Islet of Langerhans (tissue), 1 donor: ENCODE measurements around the gene HNRNPR.
"Not testable (repeated sequence)": the region's sequence is repeated elsewhere in the genome, so short reads cannot be mapped to it uniquely, and the experiment has no call there.

Experiments used
- FAIRE-seq: peaks from one replicate; lab custom pipeline; 2011; peaks lifted over from hg19 to GRCh38; lab: Jason Lieb, UNC

Gene HNRNPR

GRCh38 chr1:23322770-23323169 lies 21.3 kb downstream of the HNRNPR start:
- FAIRE-seq = no peak

GRCh38 chr1:23310280-23310679 lies 33.8 kb downstream of the HNRNPR start:
- FAIRE-seq = peak; percentile 17

GRCh38 chr1:23304140-23304620 lies 39.9 kb downstream of the HNRNPR start:
- FAIRE-seq = no peak

- FAIRE-seq = no peak
Measured at GRCh38 chr1:23303524-23303923, 40.6 kb downstream of the HNRNPR start.

- no peak for FAIRE-seq
Measured at GRCh38 chr1:23296931-23297330, 47.2 kb downstream of the HNRNPR start.

GRCh38 chr1:23291706-23292105 lies 52.4 kb downstream of the HNRNPR start:
- no peak for FAIRE-seq

- FAIRE-seq = no peak
Measured at GRCh38 chr1:23290836-23291565, 53.1 kb downstream of the HNRNPR start.

- peak; percentile 9 for FAIRE-seq
Measured at GRCh38 chr1:23288671-23289070, 55.4 kb downstream of the HNRNPR start.

- FAIRE-seq = no peak
Measured at GRCh38 chr1:23288201-23288600, 55.9 kb downstream of the HNRNPR start.

- no peak for FAIRE-seq
Measured at GRCh38 chr1:23286401-23286800, 57.7 kb downstream of the HNRNPR start.

- peak; percentile 85 for FAIRE-seq
Measured at GRCh38 chr1:23283667-23284602, 60.1 kb downstream of the HNRNPR start.

GRCh38 chr1:23282957-23283356 lies 61.1 kb downstream of the HNRNPR start:
- no peak for FAIRE-seq

- FAIRE-seq = no peak
Measured at GRCh38 chr1:23278717-23279116, 65.4 kb downstream of the HNRNPR start.

- no peak for FAIRE-seq
Measured at GRCh38 chr1:23276531-23276930, 67.6 kb downstream of the HNRNPR start.

GRCh38 chr1:23274134-23274505 lies 70.0 kb downstream of the HNRNPR start:
- FAIRE-seq = no peak

GRCh38 chr1:23273450-23274133 lies 70.5 kb downstream of the HNRNPR start:
- no peak for FAIRE-seq

- no peak for FAIRE-seq
Measured at GRCh38 chr1:23263380-23263887, 80.7 kb downstream of the HNRNPR start.

GRCh38 chr1:23258082-23258481 lies 86.0 kb downstream of the HNRNPR start:
- not testable (repeated sequence) for FAIRE-seq

- FAIRE-seq = not testable (repeated sequence)
Measured at GRCh38 chr1:23257371-23257770, 86.7 kb downstream of the HNRNPR start.
